Natural killer cell (primary cell): ENCODE data around the gene CHST15. TPM values are rescaled to one million over a fixed set of nuclear protein-coding genes. Genes with fewer than 3 reads are reported as not detected.

Experiments used
- ATAC-seq, 3 donors: fragments of 150-1000 bp in 2 of 3; fragments of 200-7000 bp in 1 of 3; cut with Tn5 transposase; 1 replicate in 1 of 3; 2 replicates in 2 of 3; pipeline ENCODE4 v1.10.0; 2021; ENCODE audit warnings: mild to moderate bottlenecking in 2 of 3, moderate library complexity in 2 of 3
- DNase-seq, 2 donors: peaks; one replicate each; pipeline versions ENCODE4 v3.0.0 to v3.0.0-alpha.2; 2013 to 2021; ENCODE audit warnings: mixed read lengths in 1 of 2
- H3K27ac ChIP-seq: one replicate; pipeline ENCODE4 v1.5.1; 2013; ENCODE audit warnings: mild to moderate bottlenecking, low read length
- H3K27me3 ChIP-seq: one replicate; pipeline ENCODE4 v1.6.1; 2013; ENCODE audit warnings: low read length; ENCODE audit not compliant: control insufficient read depth, insufficient read depth
- H3K36me3 ChIP-seq: one replicate; pipeline ENCODE4 v1.6.1; 2013; ENCODE audit warnings: low read length; ENCODE audit not compliant: control insufficient read depth, insufficient read depth
- H3K4me1 ChIP-seq: one replicate; pipeline ENCODE4 v1.6.1; 2013; ENCODE audit warnings: low read length; ENCODE audit not compliant: control insufficient read depth, insufficient read depth
- H3K4me3 ChIP-seq: one replicate; pipeline ENCODE4 v1.5.1; 2013; ENCODE audit warnings: low read length
- H3K9me3 ChIP-seq: one replicate; pipeline ENCODE4 v1.6.1; 2013; ENCODE audit warnings: low read length; ENCODE audit not compliant: control insufficient read depth, insufficient read depth
- H3K27ac Mint-ChIP-seq, 2 donors: one replicate each; pipeline ENCODE4 v1.8.0; 2022; ENCODE audit warnings: mild to moderate bottlenecking in 2 of 2, mixed read lengths in 2 of 2, moderate library complexity in 1 of 2
- H3K27me3 Mint-ChIP-seq, 2 donors: one replicate each; pipeline ENCODE4 v1.8.0; 2022; ENCODE audit warnings: low read depth in 2 of 2, mixed read lengths in 2 of 2
- H3K36me3 Mint-ChIP-seq: one replicate; pipeline ENCODE4 v1.8.0; 2022; ENCODE audit warnings: mixed read lengths
- H3K4me1 Mint-ChIP-seq, 2 donors: one replicate each; pipeline ENCODE4 v1.8.0; 2022; ENCODE audit warnings: mixed read lengths in 2 of 2
- H3K4me3 Mint-ChIP-seq: one replicate; pipeline ENCODE4 v1.8.0; 2022; ENCODE audit warnings: mild to moderate bottlenecking, moderate library complexity, mixed read lengths
- H3K9me3 Mint-ChIP-seq, 2 donors: one replicate each; pipeline ENCODE4 v1.8.0; 2022; ENCODE audit warnings: mixed read lengths in 2 of 2
- WGBS: methylation state at CpG from one replicate; pipeline ENCODE4 v1.1.7; 2013; ENCODE audit warnings: missing lambda C conversion rate; ENCODE audit not compliant: insufficient coverage; 5-methylcytosine and 5-hydroxymethylcytosine counted together
- intact Hi-C: fragments of 100-400 bp; cut with micrococcal nuclease; formaldehyde crosslinking; loops from one replicate; pipeline ENCODE4 v1.14.2; 2022
- total RNA-seq, 4 donors: library from RNA; stranded (reverse); fragments of 120-200 nt in 1 of 4; gene quantifications; one replicate each; pipeline versions ENCODE4 v1.2.3 to v1.2.4, GENCODE V29; 2013 to 2022
- TF ChIP-seq, protein P1 (sequence below): fragments of 200-600 bp; IDR thresholded peaks from one replicate; pipeline ENCODE4 v1.8.0; 2022; ENCODE audit warnings: antibody characterized with exemption

Gene CHST15
- total RNA-seq, 3 donors from 2014 or later (not counting 1 experiment from before 2014, with no cell fraction given): 1.9 to 11.9 (median 8.7) TPM

DNA sequence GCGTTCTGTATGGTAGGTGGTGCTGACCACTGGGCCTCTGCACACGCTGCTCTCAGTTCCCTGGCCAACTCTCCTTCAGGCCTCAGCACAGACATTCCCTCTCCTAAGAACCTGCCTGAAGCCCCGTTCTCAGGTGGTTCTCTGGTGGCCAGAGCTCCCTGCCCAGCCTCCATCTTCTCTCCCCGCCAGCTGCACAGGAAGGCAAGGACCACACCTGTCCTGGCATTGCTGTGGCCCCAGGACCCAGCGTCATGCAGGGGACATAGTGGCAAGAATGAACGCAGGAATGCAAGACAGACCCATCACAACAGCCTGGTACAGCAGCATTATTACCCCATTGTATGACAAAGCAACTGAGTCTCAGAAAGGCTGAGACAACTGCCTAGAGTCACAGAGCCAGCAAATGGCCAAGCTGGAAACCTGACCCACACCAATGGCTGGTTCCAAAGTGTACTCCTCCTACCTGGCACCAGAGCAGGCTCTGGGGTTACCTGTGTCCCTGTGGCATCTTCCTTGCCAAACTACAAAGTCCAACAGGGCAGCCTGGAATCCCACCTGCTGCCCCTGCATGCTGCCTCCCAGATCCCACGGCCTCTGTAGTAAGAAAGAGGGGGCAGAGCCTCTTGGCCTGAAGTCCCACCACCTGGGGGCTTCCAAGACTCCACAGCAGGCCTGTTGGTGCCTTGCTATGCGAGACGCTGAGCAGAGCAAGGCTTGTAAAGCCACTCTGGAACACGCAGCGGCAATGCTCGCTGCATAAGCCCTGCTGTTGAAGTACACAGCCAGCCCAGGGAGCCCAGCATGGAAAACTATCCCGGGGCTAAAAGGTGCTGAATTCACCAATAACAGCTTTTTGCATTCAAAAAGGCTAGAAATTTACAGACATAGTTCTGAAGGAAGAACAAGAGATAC, 73.3 kb downstream of the CHST15 start:
- DNase-seq: no peak
- H3K4me3 ChIP-seq: no peak overlapping the region
- no peak overlapping the region for H3K27ac Mint-ChIP-seq
- H3K27me3 ChIP-seq: no peaks in the 10 kb centered on the region
- H3K4me1 Mint-ChIP-seq: no peaks in the 10 kb centered on the region
- no peaks in the 10 kb centered on the region for H3K36me3 ChIP-seq
- WGBS: 88% methylated on average over 13 of the region's 13 CpGs
- H3K9me3 Mint-ChIP-seq: no peaks in the 10 kb centered on the region
- no peak overlapping the region for H3K4me3 Mint-ChIP-seq
- no peak for ATAC-seq
- H3K9me3 ChIP-seq: no peaks in the 10 kb centered on the region
- intact Hi-C loops: no loop called here
- H3K27ac ChIP-seq: no peak overlapping the region
- H3K4me1 ChIP-seq: no peaks in the 10 kb centered on the region
- TF ChIP-seq, protein P1, sequence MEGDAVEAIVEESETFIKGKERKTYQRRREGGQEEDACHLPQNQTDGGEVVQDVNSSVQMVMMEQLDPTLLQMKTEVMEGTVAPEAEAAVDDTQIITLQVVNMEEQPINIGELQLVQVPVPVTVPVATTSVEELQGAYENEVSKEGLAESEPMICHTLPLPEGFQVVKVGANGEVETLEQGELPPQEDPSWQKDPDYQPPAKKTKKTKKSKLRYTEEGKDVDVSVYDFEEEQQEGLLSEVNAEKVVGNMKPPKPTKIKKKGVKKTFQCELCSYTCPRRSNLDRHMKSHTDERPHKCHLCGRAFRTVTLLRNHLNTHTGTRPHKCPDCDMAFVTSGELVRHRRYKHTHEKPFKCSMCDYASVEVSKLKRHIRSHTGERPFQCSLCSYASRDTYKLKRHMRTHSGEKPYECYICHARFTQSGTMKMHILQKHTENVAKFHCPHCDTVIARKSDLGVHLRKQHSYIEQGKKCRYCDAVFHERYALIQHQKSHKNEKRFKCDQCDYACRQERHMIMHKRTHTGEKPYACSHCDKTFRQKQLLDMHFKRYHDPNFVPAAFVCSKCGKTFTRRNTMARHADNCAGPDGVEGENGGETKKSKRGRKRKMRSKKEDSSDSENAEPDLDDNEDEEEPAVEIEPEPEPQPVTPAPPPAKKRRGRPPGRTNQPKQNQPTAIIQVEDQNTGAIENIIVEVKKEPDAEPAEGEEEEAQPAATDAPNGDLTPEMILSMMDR: no peak
- no peaks in the 10 kb centered on the region for H3K36me3 Mint-ChIP-seq
- peaks cover 0 to 9% of the 10 kb centered on the region in 2 donors for H3K27me3 Mint-ChIP-seq

DNA sequence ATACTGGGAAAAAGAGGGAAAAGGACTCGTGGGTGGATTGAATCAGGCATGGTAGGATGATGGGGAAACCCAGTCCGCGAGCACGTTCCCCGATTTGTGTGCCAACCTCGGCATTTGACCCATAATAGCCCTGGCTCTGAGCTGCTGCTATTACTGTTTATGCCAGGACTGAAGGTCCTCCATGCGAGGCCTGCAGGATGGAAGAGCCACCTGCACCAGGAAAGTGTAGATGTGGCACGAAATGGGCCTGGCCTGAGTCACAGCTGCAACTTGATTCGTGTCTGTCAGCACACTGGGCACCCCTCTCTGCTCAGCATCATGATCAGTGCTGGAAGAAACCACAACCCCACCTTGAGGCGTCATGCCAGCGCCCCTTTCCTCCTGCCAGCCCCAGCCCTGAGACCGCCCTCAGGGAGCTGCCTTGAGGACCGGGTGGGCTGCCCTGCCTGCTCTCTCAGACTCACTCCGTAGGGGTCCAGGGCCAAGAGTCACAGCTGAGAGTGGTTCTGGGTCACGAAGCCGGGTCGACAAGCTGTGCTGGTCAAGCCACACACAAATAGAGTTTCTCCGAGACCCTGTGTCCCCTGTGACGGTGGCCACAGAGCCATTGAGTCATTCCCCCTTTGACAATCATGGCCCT, 74.4 kb downstream of the CHST15 start:
- Mint-ChIP-seq H3K4me3 (no peak overlapping the region), H3K27me3 (peaks cover 2 to 3% of the 10 kb centered on the region in 2 donors), H3K4me1 (no peaks in the 10 kb centered on the region), H3K36me3 (no peaks in the 10 kb centered on the region), H3K27ac (no peak overlapping the region), H3K9me3 (no peaks in the 10 kb centered on the region)
- Histone ChIP-seq H3K27me3 (no peaks in the 10 kb centered on the region), H3K4me1 (no peaks in the 10 kb centered on the region), H3K27ac (no peak overlapping the region), H3K4me3 (no peak overlapping the region), H3K9me3 (no peaks in the 10 kb centered on the region), H3K36me3 (no peaks in the 10 kb centered on the region)
- TF ChIP-seq, protein P1: no peak
- DNase-seq (no peak), ATAC-seq (no peak)
- WGBS: 86% methylated on average over 19 of the region's 19 CpGs
- intact Hi-C loops: no loop called here

DNA sequence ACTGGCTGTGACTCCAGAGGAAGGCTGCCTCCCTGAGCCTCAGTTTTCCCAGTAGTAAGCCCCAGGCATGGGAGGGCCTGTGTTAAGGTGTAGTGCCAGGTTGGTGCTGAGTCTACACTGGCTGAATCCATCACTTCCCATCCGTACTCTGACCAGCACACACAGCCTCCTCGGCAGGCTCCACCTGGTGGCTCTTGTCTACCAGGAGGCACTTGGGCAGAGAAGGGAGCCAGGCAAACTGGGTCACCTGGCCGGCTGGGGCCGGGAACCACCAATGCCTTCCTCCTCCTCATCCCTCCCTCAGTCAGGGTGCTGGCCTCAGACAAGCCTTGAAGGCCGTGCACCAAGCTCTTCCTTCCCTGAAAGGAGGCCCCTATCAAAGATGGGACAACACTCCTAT, 75.7 kb downstream of the CHST15 start:
- Mint-ChIP-seq H3K27ac (no peak overlapping the region), H3K4me3 (no peak overlapping the region), H3K36me3 (no peaks in the 10 kb centered on the region), H3K4me1 (no peaks in the 10 kb centered on the region), H3K27me3 (peaks cover 2 to 6% of the 10 kb centered on the region in 2 donors), H3K9me3 (no peaks in the 10 kb centered on the region)
- intact Hi-C loops: no loop called here
- ATAC-seq (no peak), DNase-seq (no peak)
- H3K36me3 ChIP-seq: no peaks in the 10 kb centered on the region
- H3K27me3 ChIP-seq: no peaks in the 10 kb centered on the region
- no peak overlapping the region for H3K4me3 ChIP-seq
- TF ChIP-seq, protein P1: no peak
- H3K27ac ChIP-seq: no peak overlapping the region
- H3K9me3 ChIP-seq: no peaks in the 10 kb centered on the region
- H3K4me1 ChIP-seq: no peaks in the 10 kb centered on the region
- 90% methylated on average over 5 of the region's 5 CpGs for WGBS
